Measurements from ENCODE around the gene NRCAM. TPM values are rescaled to one million over a fixed set of nuclear protein-coding genes. Genes with fewer than 3 reads are reported as not detected.

Gene NRCAM
- total and polyA plus RNA-seq, 2 of the 8 experiments (the other 6 are each of a cell fraction or from before 2014, with no cell fraction given): 2.7 to 3.8 TPM

- no peak overlapping the region for H3K9ac ChIP-seq (replicated peaks in 1 of 4; ENCODE audit: extremely low read depth in 1 of 4, low read depth in 3 of 4, low read length in 3 of 4)
- H4K8ac ChIP-seq (ENCODE audit: extremely low read depth, insufficient read depth, low read length): no peak overlapping the region
- H3K79me1 ChIP-seq (ENCODE audit: low read depth, low read length): no peaks in the 10 kb centered on the region
- H3K56ac ChIP-seq (replicated peaks; ENCODE audit: insufficient read length, low read depth, low read length): no peak overlapping the region
- H3K36me3 ChIP-seq (ENCODE audit: control insufficient read depth in 2 of 4, insufficient read depth in 4 of 4, low read length in 3 of 4): no peaks in the 10 kb centered on the region
- H3K23ac ChIP-seq (ENCODE audit: insufficient read length): no peak overlapping the region
- POLR2A ChIA-PET (ENCODE audit: partially characterized antibody): no interaction called here
- no peaks in the 10 kb centered on the region for H4K20me1 ChIP-seq (replicated peaks in 1 of 2; ENCODE audit: control insufficient read depth in 1 of 2, insufficient read depth in 2 of 2, low read length in 2 of 2)
- no peaks in the 10 kb centered on the region for H3K4me1 ChIP-seq (replicated peaks in 1 of 4; ENCODE audit: control insufficient read depth in 3 of 4, insufficient read depth in 4 of 4, low read length in 3 of 4)
- H2BK15ac ChIP-seq (ENCODE audit: low read length): no peak overlapping the region
- H3K18ac ChIP-seq (ENCODE audit: extremely low read depth, low read length): no peak overlapping the region
- DNase-seq (ENCODE audit: low read depth in 1 of 2, low spot score in 2 of 2): no peak
- CTCF ChIA-PET (ENCODE audit: partially characterized antibody): no interaction called here
- 71% methylated on average over 1 of the region's 1 CpG; no CpG with 5 or more reads in 1 of the 2 experiments for WGBS, 2 experiments (ENCODE audit: extremely low coverage in 1 of 2, insufficient coverage in 1 of 2, insufficient read length in 1 of 2, insufficient replicate concordance in 2 of 2, low coverage in 1 of 2, low lambda C conversion rate in 2 of 2, missing lambda C conversion rate in 1 of 2)
- no peak overlapping the region; the same call in 1 of the 2 replicates for H2BK20ac ChIP-seq (ENCODE audit: low read length)
- no peak overlapping the region for H2AFZ ChIP-seq (ENCODE audit: low read length)
- no peak overlapping the region for H3K4me2 ChIP-seq (ENCODE audit: insufficient read depth in 1 of 2, low read depth in 2 of 2, low read length in 2 of 2)
- H3K27me3 ChIP-seq (replicated peaks in 1 of 4; ENCODE audit: control insufficient read depth in 3 of 4, extremely low read depth in 1 of 4, insufficient read depth in 3 of 4, low read length in 3 of 4): no peaks in the 10 kb centered on the region; a peak in 1 of 7 replicates
- H3K27ac ChIP-seq (ENCODE audit: low read depth, low read length): no peak overlapping the region
- no peaks in the 10 kb centered on the region for H3K9me3 ChIP-seq (ENCODE audit: insufficient read depth in 2 of 2, low read depth in 1 of 2, low read length in 1 of 2)
- H2BK12ac ChIP-seq (ENCODE audit: low read depth, low read length): no peak overlapping the region
- no peak overlapping the region for H3K14ac ChIP-seq (ENCODE audit: insufficient read length)
- no peak overlapping the region for H3K4ac ChIP-seq (replicated peaks; ENCODE audit: insufficient read length, low read depth, low read length)
- H2BK120ac ChIP-seq (replicated peaks; ENCODE audit: low read depth, low read length): no peak overlapping the region
- no peaks in the 10 kb centered on the region for H3K79me2 ChIP-seq (ENCODE audit: control insufficient read depth in 1 of 2, insufficient read depth in 2 of 2, low read length in 2 of 2)
- no peak overlapping the region for H2BK5ac ChIP-seq (ENCODE audit: low read depth, low read length)
- H4K91ac ChIP-seq (replicated peaks; ENCODE audit: insufficient read length, low read length): no peak overlapping the region
- no peak overlapping the region for H2AK5ac ChIP-seq (ENCODE audit: low read depth, low read length)
- FAIRE-seq: no peak
- H4K5ac ChIP-seq (ENCODE audit: insufficient read length, low read depth, low read length): no peak overlapping the region
- no peak overlapping the region for H3K4me3 ChIP-seq (ENCODE audit: extremely low read depth in 1 of 4, insufficient read depth in 2 of 4, low read depth in 3 of 4, low read length in 4 of 4)
- no peaks in the 10 kb centered on the region for H3K23me2 ChIP-seq (ENCODE audit: low read depth, low read length)
- no peak for TF ChIP-seq SIX5 (IDR thresholded peaks at IDR 0.05; ENCODE audit: low read depth, low read length)
- TF ChIP-seq, protein P1, sequence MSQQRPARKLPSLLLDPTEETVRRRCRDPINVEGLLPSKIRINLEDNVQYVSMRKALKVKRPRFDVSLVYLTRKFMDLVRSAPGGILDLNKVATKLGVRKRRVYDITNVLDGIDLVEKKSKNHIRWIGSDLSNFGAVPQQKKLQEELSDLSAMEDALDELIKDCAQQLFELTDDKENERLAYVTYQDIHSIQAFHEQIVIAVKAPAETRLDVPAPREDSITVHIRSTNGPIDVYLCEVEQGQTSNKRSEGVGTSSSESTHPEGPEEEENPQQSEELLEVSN (IDR thresholded peaks at IDR 0.05): no peak
- no peak for TF ChIP-seq HDAC6 (IDR thresholded peaks at IDR 0.05; ENCODE audit: low read depth, low read length)
- no peak for TF ChIP-seq CBX8 (IDR thresholded peaks at IDR 0.05; ENCODE audit: borderline replicate concordance, low read depth, low read length)
- no peak for TF ChIP-seq YY1 (IDR thresholded peaks at IDR 0.05; ENCODE audit: low read depth, low read length)
- no peak for TF ChIP-seq MAFK (IDR thresholded peaks at IDR 0.05; ENCODE audit: low read depth, low read length)
- TF ChIP-seq CHD2 (IDR thresholded peaks at IDR 0.05; ENCODE audit: low read length): no peak
- TF ChIP-seq RXRA (IDR thresholded peaks at IDR 0.05; ENCODE audit: insufficient read depth, low read depth, low read length): no peak
- no peak for TF ChIP-seq CEBPB (IDR thresholded peaks at IDR 0.05; ENCODE audit: low read depth, low read length)
- TF ChIP-seq CTCF (IDR thresholded peaks at IDR 0.05; ENCODE audit: control extremely low read depth in 1 of 3, insufficient read depth in 1 of 3, low read depth in 1 of 3, low read length in 3 of 3): no peak
Measured at GRCh38 chr7:108406222-108406890, 49.9 kb downstream of the NRCAM start.

All from H1 (cell line).